Stimulated activated CD4-positive, alpha-beta T cell treated with anti-CD3 and anti-CD28 coated beads, Interleukin-1b, Interleukin-23, amount 100 ng/mL, for 1 hour (primary cell): ENCODE measurements around the gene SOCS7.
A peak's percentile ranks its signal among the peaks of the same experiment; 100 is the strongest.

ENCODE experiments used
- DNase-seq, 2 donors: peaks; one replicate each; pipeline ENCODE4 v3.0.0-alpha.2; 2020; ENCODE audit warnings: low read depth in 2 of 2

Gene SOCS7

GRCh38 chr17:38338053-38338452, 13.6 kb upstream of the SOCS7 start:
- DNase-seq, result no peak

- no peak for DNase-seq
Observed at GRCh38 chr17:38338535-38338934, 13.1 kb upstream of the SOCS7 start.

GRCh38 chr17:38339891-38340290, 11.8 kb upstream of the SOCS7 start:
- DNase-seq, result no peak

DNA sequence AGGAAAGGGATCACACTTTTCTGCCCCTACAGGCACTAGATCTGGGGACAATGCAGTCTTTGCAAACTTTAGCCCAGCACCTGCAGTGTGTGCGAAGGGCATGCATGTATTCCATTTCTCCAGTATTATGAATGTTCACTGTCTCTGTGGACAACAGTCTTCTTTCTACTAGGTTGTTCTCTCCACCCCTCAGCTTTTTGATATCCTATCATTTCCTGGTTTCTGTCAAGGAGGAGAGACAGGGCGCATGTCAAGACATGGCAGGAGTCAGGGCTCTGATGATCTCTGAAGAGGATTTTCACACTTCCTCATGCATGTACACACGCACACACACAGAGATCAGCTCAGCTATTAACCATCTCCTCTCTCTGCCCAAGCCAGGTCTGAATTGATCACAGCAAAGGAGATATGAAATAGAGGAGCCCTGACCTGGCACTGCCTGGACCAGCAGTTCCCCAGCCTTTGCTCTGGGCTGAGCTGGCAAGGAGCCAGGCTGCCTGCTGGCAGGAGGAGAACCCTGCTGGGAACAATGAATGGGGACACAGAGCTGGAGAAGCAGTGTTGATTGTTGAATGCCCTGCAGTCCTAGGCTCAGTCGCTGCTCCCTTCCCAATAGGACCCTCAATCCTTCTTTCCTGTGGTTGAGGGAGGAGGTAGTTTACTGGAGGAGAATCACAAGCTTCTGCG, 10.5 kb upstream of the SOCS7 start:
- DNase-seq, result no peak

DNA sequence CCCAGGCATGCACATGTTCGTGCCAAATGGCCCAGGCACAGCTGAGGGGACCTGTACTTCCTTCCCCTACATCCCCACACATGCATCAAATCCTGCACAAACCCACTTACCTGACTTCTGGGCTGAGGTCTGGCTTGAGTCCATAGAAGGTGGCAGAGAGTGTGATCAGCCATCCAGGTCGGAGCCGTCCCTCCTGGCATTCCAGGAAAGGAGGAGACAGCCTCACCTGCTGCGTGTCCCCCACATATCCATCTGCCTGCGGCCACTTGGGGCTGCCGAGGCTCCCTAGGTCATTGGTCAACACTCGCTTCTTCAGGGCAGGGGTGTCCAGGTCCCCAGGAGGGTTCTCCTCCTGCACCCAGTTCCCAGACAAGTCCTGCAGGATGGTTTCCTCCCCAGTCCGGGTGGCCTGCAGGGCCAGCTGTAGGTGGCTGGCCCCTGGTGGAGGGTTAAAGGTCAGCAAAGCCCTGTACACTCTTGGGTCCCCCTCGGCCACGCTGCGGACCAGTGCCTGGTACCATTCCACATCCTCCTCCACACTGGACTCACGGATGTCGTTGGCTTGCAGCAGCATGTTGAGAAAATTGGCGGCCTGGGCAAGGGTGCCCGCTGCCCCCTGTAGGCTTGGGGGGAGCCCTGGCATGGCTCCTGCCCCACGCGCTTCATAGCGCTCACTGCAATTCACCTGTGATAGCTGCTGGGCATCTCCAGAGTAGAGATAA, 8.6 kb upstream of the SOCS7 start:
- DNase-seq, result no peak

GRCh38 chr17:38343608-38344419, 7.8 kb upstream of the SOCS7 start, which contains the start of gene GPR179:
GPR179 (minus strand) TSS chr17:38343956; CDS start chr17:38343789, 167 bp downstream.
- DNase-seq, result no peak

DNA sequence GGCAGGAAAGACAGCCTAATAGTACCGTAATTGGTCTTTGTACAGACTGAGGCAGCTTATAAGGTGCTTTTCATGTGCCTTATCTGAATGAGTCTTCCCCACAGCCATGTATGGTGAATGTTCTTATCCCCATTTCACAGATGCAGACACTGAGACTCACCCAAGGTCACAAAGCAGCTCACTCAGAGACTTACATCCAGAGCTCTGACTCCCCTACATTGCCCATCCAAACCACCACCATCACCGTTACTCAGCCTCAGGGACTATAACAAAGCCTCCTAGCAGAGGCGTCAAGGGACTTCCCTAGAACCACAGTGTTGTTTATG, 7.3 kb upstream of the SOCS7 start:
- no peak for DNase-seq

DNA sequence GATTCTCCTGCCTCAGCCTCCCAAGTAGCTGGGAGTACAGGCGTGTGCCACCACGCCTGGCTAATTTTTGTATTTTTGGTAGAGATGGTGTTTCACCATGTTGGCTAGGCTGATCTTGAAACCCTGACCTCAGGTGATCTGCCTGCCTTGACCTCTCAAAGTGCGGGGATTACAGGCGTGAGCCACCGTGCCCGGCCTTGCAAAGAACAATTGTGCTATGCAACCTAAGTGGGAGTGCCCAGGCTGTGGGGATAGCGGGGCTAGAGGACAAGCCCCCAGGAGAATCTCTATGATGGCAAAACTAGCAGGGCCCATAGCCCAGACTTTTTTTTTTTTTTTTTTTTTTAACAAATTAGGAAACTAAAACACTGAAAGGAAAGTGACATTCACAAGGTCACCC, 5.9 kb upstream of the SOCS7 start:
- no peak for DNase-seq

DNA sequence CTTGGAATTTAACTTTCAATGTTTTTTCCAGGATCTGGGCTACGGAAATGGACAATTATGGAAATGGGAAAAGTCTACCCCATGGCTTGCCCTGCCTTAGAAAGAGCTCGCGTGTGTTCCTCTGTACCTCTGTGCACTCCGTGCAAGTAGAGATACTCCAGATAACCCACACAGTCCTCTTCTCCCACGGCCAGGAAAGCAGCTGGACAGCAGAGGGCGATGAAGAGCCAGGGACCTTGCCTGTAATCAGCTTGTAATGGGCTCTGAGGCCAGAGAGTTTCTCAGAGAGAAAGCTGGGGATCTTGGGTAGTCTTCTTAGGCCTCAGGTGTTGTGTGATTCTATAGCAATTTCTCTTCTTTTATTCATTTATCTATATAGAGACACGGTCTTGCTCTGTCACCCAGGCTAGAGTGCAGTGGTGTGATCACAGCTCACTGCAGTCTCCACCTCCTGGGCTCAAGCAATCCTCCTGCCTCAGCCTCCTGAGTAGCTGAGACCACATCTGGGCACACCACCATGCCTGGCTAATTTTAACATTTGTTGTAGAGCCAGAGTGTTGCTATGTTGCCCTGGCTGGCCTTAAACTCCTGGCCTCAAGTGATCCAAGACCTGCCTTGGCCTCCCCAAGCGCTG, 2.4 kb upstream of the SOCS7 start:
- DNase-seq, result peak; percentile 56 to 72

- DNase-seq, result no peak
Observed at GRCh38 chr17:38350035-38350434, 1.6 kb upstream of the SOCS7 start.

DNA sequence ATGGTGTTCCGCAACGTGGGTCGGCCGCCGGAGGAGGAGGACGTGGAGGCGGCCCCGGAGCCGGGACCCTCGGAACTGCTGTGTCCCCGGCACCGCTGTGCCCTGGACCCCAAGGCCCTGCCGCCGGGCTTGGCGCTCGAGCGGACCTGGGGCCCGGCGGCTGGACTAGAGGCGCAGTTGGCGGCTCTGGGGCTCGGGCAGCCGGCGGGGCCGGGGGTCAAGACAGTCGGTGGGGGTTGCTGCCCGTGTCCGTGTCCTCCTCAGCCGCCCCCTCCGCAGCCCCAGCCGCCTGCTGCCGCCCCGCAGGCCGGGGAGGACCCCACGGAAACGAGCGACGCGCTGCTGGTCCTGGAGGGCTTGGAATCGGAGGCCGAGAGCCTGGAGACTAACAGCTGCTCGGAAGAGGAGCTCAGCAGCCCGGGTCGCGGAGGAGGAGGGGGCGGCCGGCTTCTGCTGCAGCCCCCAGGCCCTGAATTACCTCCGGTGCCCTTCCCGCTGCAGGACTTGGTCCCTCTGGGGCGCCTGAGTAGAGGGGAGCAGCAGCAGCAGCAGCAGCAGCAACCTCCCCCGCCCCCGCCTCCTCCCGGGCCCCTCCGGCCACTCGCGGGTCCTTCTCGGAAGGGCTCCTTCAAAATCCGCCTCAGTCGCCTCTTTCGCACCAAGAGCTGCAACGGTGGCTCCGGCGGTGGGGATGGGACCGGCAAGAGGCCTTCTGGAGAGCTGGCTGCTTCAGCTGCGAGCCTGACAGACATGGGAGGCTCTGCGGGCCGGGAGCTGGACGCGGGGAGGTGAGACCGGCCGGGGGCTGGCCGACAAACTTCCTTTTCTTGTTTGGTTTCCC, 821 bp downstream of the SOCS7 start:
- DNase-seq, result no peak

GRCh38 chr17:38353086-38353604, 1.5 kb downstream of the SOCS7 start:
- no peak for DNase-seq

DNA sequence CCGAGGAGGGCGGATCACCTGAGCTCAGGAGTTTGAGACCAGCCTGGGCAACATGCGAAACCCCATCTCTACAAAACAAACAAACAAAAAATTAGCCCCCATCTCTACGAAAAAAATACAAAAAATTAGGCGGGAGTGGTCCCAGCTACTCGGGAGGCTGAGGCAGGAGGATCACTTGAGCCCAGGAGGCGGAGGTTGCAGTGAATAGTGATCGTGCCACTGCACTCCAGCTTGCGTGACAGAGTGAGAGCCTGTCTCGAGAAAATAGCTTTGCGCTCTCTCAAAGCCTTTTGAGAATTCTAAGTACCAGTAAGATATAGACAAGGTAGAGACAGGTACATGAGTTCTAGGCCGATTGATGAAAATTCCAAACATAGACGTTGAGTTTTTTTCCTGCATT, 2.0 kb downstream of the SOCS7 start:
- DNase-seq, result no peak

- DNase-seq, result no peak
Observed at GRCh38 chr17:38354466-38354865, 2.8 kb downstream of the SOCS7 start.

DNA sequence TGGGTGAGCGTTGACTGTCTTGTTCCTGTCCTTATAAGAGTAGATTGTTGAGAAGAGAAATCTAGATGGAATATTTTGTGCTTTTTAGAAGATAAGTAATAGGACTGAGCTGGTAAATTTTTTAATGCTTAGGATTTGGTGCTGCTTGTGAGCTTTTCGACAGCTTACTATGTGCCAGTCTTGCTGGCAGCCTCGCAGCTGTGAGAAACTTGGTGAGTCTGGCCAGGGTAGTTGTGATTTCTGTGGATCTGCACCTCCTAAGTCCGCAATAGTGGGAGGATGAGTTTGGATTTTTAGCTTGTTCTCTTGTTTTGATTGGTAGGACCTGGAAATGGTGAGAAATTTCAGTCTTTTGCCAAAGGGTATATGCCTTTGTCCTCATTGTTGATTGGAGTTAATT, 3.6 kb downstream of the SOCS7 start:
- DNase-seq, result no peak

- DNase-seq, result no peak
Observed at GRCh38 chr17:38357486-38358123, 6.0 kb downstream of the SOCS7 start.

DNA sequence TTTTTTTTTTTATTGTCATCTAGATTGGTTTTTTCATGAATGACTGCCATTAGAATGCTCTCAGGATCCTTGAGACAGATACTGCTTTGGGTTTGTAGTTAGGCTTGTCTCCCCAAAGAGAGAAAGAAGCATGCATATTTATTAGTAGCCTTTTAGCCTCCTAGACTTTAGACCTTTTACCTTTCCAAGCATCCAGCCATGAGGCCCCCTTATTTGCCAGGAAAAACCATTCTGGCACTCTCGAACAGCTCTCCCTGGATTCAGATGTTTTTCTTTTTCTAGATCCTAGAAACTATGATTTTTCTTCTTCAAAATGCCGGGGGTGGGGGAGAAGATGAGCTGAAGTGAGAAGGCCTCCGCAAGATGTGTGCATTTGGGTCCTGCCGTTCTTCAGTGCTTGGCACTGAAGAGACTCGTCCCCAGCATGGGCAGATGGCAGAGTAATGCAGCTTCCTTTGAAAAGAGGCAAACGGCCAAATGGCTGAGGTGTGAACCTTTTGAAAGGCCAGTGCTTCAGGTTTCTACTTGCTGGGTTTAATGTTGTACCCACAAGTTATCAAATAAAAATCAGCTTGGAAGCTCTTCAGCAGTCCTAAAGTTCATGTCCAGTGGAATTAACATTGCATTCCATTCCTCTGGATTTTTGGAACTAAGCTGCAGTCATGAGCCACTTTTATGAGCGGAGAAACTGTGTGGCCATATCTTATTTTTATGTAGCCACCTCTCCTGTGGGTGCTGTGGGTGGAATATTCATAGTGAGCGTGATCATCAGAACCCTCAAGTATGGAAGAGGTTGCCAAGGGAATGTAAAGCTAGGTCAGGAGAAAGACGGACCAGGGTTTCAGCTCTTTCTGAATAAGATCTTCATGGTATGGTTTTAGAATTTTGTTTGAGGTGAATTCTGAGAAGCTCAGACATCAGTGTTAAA, 7.2 kb downstream of the SOCS7 start:
- no peak for DNase-seq

GRCh38 chr17:38361694-38362465, 10.2 kb downstream of the SOCS7 start:
- no peak for DNase-seq

GRCh38 chr17:38363016-38363415, 11.4 kb downstream of the SOCS7 start:
- no peak for DNase-seq
